ENCODE data around the gene KLKB1. TPM values are rescaled to one million over a fixed set of nuclear protein-coding genes. Genes with fewer than 3 reads are reported as not detected.

KLKB1 gene
- total RNA-seq, 2 experiments from 2014 or later: not detected

Other genes with a start within 250 kb of the KLKB1 start
- gene TLR3, start 158.4 kb upstream of the KLKB1 start, total RNA-seq: 1 to 10 TPM; 2.2 to 3.3 TPM
- under 1 TPM in 1 of 2 experiments, not detected in 1; 0.38 TPM for gene FAM149A, start 122.8 kb upstream of the KLKB1 start, total RNA-seq
- gene CYP4V2, start 35.9 kb upstream of the KLKB1 start, total RNA-seq: 10 to 100 TPM; 10.0 to 10.9 TPM
- gene F11, start 38.7 kb downstream of the KLKB1 start, total RNA-seq: not detected